H1 (cell line): ENCODE data around the gene ZC3H12C. TPM values are rescaled to one million over a fixed set of nuclear protein-coding genes. Genes with fewer than 3 reads are reported as not detected.

Source experiments
- CTCF ChIA-PET: fragments of 300-600 bp; sonication (Branson Sonifier 250); formaldehyde crosslinking; loops from one replicate; lab custom pipeline; 2021; ENCODE audit not compliant: partially characterized antibody; lab: Charles Lee
- POLR2A ChIA-PET: fragments of 300-600 bp; sonication (Branson Sonifier 250); formaldehyde crosslinking; loops from one replicate; lab custom pipeline; 2021; ENCODE audit warnings: inconsistent platforms; ENCODE audit not compliant: partially characterized antibody; lab: Charles Lee
- DNase-seq, 2 experiments: peaks; one replicate each; pipeline versions ENCODE4 v3.0.0 to v3.0.0-alpha.2; 2010 to 2022; ENCODE audit warnings: low spot score in 2 of 2, low read depth in 1 of 2, mixed read lengths in 1 of 2
- FAIRE-seq: peaks from 2 replicates; lab custom pipeline; 2011; peaks lifted over from hg19 to GRCh38; lab: Jason Lieb, UNC
- H2AFZ ChIP-seq: 2 replicates; pipeline ENCODE4 v1.8.1; 2012; ENCODE audit warnings: low read length, inconsistent platforms
- H2AK5ac ChIP-seq: 2 replicates; pipeline ENCODE4 v1.6.1; 2013; ENCODE audit warnings: low read depth, low read length
- H2BK120ac ChIP-seq: replicated peaks from 2 replicates; pipeline ENCODE3; 2013; ENCODE audit warnings: low read depth, low read length, inconsistent platforms
- H2BK12ac ChIP-seq: 2 replicates; pipeline ENCODE4 v1.6.1; 2013; ENCODE audit warnings: low read depth, low read length
- H2BK15ac ChIP-seq: 2 replicates; pipeline ENCODE4 v1.6.1; 2013; ENCODE audit warnings: low read length
- H2BK20ac ChIP-seq: 2 replicates; pipeline ENCODE4 v1.6.1; 2013; ENCODE audit warnings: low read length
- H2BK5ac ChIP-seq: 2 replicates; pipeline ENCODE4 v1.6.1; 2013; ENCODE audit warnings: low read depth, low read length
- H3K14ac ChIP-seq: 2 replicates; pipeline ENCODE4 v1.6.1; 2013; ENCODE audit warnings: inconsistent platforms; ENCODE audit not compliant: insufficient read length
- H3K18ac ChIP-seq: 2 replicates; pipeline ENCODE4 v1.6.1; 2013; ENCODE audit warnings: low read length; ENCODE audit errors: extremely low read depth
- H3K23ac ChIP-seq: 2 replicates; pipeline ENCODE4 v1.6.1; 2013; ENCODE audit warnings: inconsistent platforms; ENCODE audit not compliant: insufficient read length
- H3K23me2 ChIP-seq: 2 replicates; pipeline ENCODE4 v1.6.1; 2013; ENCODE audit warnings: low read depth, low read length
- H3K27ac ChIP-seq: 2 replicates; pipeline ENCODE4 v1.6.1; 2011; ENCODE audit warnings: low read depth, low read length, inconsistent platforms
- H3K27me3 ChIP-seq, 4 experiments: replicated peaks in 1 of 4; 1 replicate in 1 of 4; 2 replicates in 3 of 4; pipeline versions ENCODE4 v1.6.1 to v1.8.1; 2011 to 2013; ENCODE audit warnings: low read length in 3 of 4, mild to moderate bottlenecking in 3 of 4, inconsistent platforms in 2 of 4, mixed read lengths in 2 of 4, moderate library complexity in 1 of 4; ENCODE audit not compliant: control insufficient read depth in 3 of 4, insufficient read depth in 3 of 4; ENCODE audit errors: extremely low read depth in 1 of 4
- H3K36me3 ChIP-seq, 4 experiments: 2 replicates each; pipeline versions ENCODE4 v1.6.1 to v1.8.1; 2011 to 2013; ENCODE audit warnings: mild to moderate bottlenecking in 4 of 4, low read length in 3 of 4, moderate library complexity in 2 of 4, control low read depth in 1 of 4, inconsistent platforms in 1 of 4; ENCODE audit not compliant: insufficient read depth in 4 of 4, control insufficient read depth in 2 of 4
- H3K4ac ChIP-seq: replicated peaks from 2 replicates; pipeline ENCODE3; 2013; ENCODE audit warnings: low read length, low read depth, mixed read lengths, inconsistent platforms; ENCODE audit not compliant: insufficient read length
- H3K4me1 ChIP-seq, 4 experiments: replicated peaks in 1 of 4; 1 replicate in 1 of 4; 2 replicates in 3 of 4; pipeline versions ENCODE4 v1.6.1 to v1.8.1; 2011 to 2013; ENCODE audit warnings: low read length in 3 of 4, inconsistent platforms in 2 of 4, mixed read lengths in 1 of 4; ENCODE audit not compliant: insufficient read depth in 4 of 4, control insufficient read depth in 3 of 4
- H3K4me2 ChIP-seq, 2 experiments: 2 replicates each; pipeline versions ENCODE4 v1.6.1 to v1.8.1; 2011 to 2013; ENCODE audit warnings: low read depth in 2 of 2, low read length in 2 of 2, control low read depth in 1 of 2, inconsistent platforms in 1 of 2, mild to moderate bottlenecking in 1 of 2; ENCODE audit not compliant: insufficient read depth in 1 of 2
- H3K4me3 ChIP-seq, 4 experiments: fragments of 200-600, 300-600 bp in 1 of 4; sonication (generic), shearing (Covaris generic), sonication (Bioruptor Twin) in 1 of 4; 2 replicates each; pipeline versions ENCODE4 v1.5.1 to v1.8.1; 2011 to 2016; ENCODE audit warnings: low read length in 4 of 4, low read depth in 3 of 4, control low read depth in 2 of 4, inconsistent platforms in 2 of 4, mild to moderate bottlenecking in 2 of 4, mixed read lengths in 1 of 4, moderate library complexity in 1 of 4; ENCODE audit not compliant: insufficient read depth in 2 of 4; ENCODE audit errors: extremely low read depth in 1 of 4
- H3K56ac ChIP-seq: replicated peaks from 2 replicates; pipeline ENCODE3; 2013; ENCODE audit warnings: low read depth, mild to moderate bottlenecking, mixed read lengths, low read length, inconsistent platforms; ENCODE audit not compliant: insufficient read length
- H3K79me1 ChIP-seq: 2 replicates; pipeline ENCODE4 v1.6.1; 2013; ENCODE audit warnings: low read depth, low read length, control low read depth
- H3K79me2 ChIP-seq, 2 experiments: 2 replicates each; pipeline versions ENCODE4 v1.6.1 to v1.8.1; 2012 to 2013; ENCODE audit warnings: low read length in 2 of 2, mild to moderate bottlenecking in 2 of 2, inconsistent platforms in 1 of 2; ENCODE audit not compliant: insufficient read depth in 2 of 2, control insufficient read depth in 1 of 2
- H3K9ac ChIP-seq, 4 experiments: replicated peaks in 1 of 4; 1 replicate in 1 of 4; 2 replicates in 3 of 4; pipeline versions ENCODE4 v1.6.1 to v1.8.1; 2011 to 2013; ENCODE audit warnings: low read depth in 3 of 4, low read length in 3 of 4, control low read depth in 2 of 4, mild to moderate bottlenecking in 2 of 4, moderate library complexity in 2 of 4, inconsistent platforms in 1 of 4; ENCODE audit errors: extremely low read depth in 1 of 4
- H3K9me3 ChIP-seq, 2 experiments: 2 replicates each; pipeline versions ENCODE4 v1.6.1 to v1.8.1; 2012 to 2013; ENCODE audit warnings: mild to moderate bottlenecking in 2 of 2, moderate library complexity in 2 of 2, control low read depth in 1 of 2, inconsistent platforms in 1 of 2, low read depth in 1 of 2, low read length in 1 of 2, mixed read lengths in 1 of 2; ENCODE audit not compliant: insufficient read depth in 2 of 2
- H4K20me1 ChIP-seq, 2 experiments: replicated peaks in 1 of 2; 2 replicates each; pipeline versions ENCODE3 to v1.8.1; 2011 to 2013; ENCODE audit warnings: inconsistent platforms in 2 of 2, low read length in 2 of 2, mild to moderate bottlenecking in 1 of 2; ENCODE audit not compliant: insufficient read depth in 2 of 2, control insufficient read depth in 1 of 2
- H4K5ac ChIP-seq: 2 replicates; pipeline ENCODE4 v1.6.1; 2013; ENCODE audit warnings: low read length, low read depth, mixed read lengths, inconsistent platforms; ENCODE audit not compliant: insufficient read length
- H4K8ac ChIP-seq: 2 replicates; pipeline ENCODE4 v1.8.0; 2013; ENCODE audit warnings: mild to moderate bottlenecking, moderate library complexity, low read length, inconsistent platforms; ENCODE audit not compliant: insufficient read depth; ENCODE audit errors: extremely low read depth
- H4K91ac ChIP-seq: replicated peaks from 2 replicates; pipeline ENCODE3; 2013; ENCODE audit warnings: low read length, mixed read lengths, inconsistent platforms; ENCODE audit not compliant: insufficient read length
- ATF3 ChIP-seq: IDR thresholded peaks from 2 replicates; pipeline ENCODE4 v1.6.1; 2011; ENCODE audit warnings: low read depth, mild to moderate bottlenecking, low read length; ENCODE audit not compliant: insufficient read depth
- CREB1 ChIP-seq: IDR thresholded peaks from 2 replicates; pipeline ENCODE4 v1.6.1; 2012; ENCODE audit warnings: inconsistent platforms
- GABPA ChIP-seq: IDR thresholded peaks from 2 replicates; pipeline ENCODE4 v1.6.1; 2011; ENCODE audit warnings: mild to moderate bottlenecking, low read length, moderate library complexity, borderline replicate concordance; ENCODE audit not compliant: insufficient read depth
- HDAC2 ChIP-seq, 2 experiments: fragments of 300-600 bp in 1 of 2; sonication (generic) in 1 of 2; IDR thresholded peaks; 2 replicates each; pipeline ENCODE4 v1.6.1; 2011 to 2012; ENCODE audit warnings: low read depth in 2 of 2, low read length in 2 of 2, mild to moderate bottlenecking in 2 of 2, moderate library complexity in 2 of 2, borderline replicate concordance in 1 of 2, inconsistent platforms in 1 of 2
- HDAC6 ChIP-seq: IDR thresholded peaks from one replicate; pipeline ENCODE4 v1.7.1; 2012; ENCODE audit warnings: low read depth, mild to moderate bottlenecking, inconsistent platforms, low read length, moderate library complexity
- KDM1A ChIP-seq: fragments of 200-600, 300-600 bp; sonication (generic); IDR thresholded peaks from 2 replicates; pipeline ENCODE4 v1.7.1; 2016; ENCODE audit warnings: mild to moderate bottlenecking, low read length, borderline replicate concordance
- RXRA ChIP-seq: IDR thresholded peaks from 2 replicates; pipeline ENCODE4 v1.6.1; 2011; ENCODE audit warnings: low read depth, mild to moderate bottlenecking, low read length, moderate library complexity; ENCODE audit not compliant: insufficient read depth
- SAP30 ChIP-seq: fragments of 300-600 bp; sonication (generic); IDR thresholded peaks from 2 replicates; pipeline ENCODE4 v1.7.1; 2012; ENCODE audit warnings: low read length, moderate library complexity, mild to moderate bottlenecking, inconsistent platforms; ENCODE audit not compliant: insufficient read depth, insufficient replicate concordance
- SRF ChIP-seq: IDR thresholded peaks from 2 replicates; pipeline ENCODE4 v1.6.1; 2011; ENCODE audit warnings: mild to moderate bottlenecking, low read depth, low read length, moderate library complexity
- SUZ12 ChIP-seq: fragments of 200-600 bp; sonication (generic); IDR thresholded peaks from 2 replicates; pipeline ENCODE4 v1.6.1; 2012; ENCODE audit warnings: mild to moderate bottlenecking, inconsistent platforms, low read length, moderate library complexity, mixed read lengths
- TBP ChIP-seq: IDR thresholded peaks from 2 replicates; pipeline ENCODE4 v1.6.1; 2011; ENCODE audit warnings: low read depth, low read length, improper control_type of control experiment
- TCF12 ChIP-seq: IDR thresholded peaks from 2 replicates; pipeline ENCODE4 v1.6.1; 2011; ENCODE audit warnings: low read depth, mild to moderate bottlenecking, low read length
- USF2 ChIP-seq: IDR thresholded peaks from 2 replicates; pipeline ENCODE4 v1.6.1; 2011; ENCODE audit warnings: low read length, improper control_type of control experiment
- WGBS, 2 experiments: shearing (Covaris generic) in 1 of 2; methylation state at CpG; one replicate each; pipeline versions ENCODE4 v1.1.6 to v1.1.7; 2013 to 2015; ENCODE audit warnings: low lambda C conversion rate in 2 of 2, mixed read lengths in 2 of 2, inconsistent platforms in 1 of 2, low coverage in 1 of 2, missing lambda C conversion rate in 1 of 2; ENCODE audit not compliant: insufficient replicate concordance in 2 of 2, insufficient coverage in 1 of 2, insufficient read length in 1 of 2; ENCODE audit errors: extremely low coverage in 1 of 2, missing lambda C conversion rate in 1 of 2; 5-methylcytosine and 5-hydroxymethylcytosine counted together
- polyA plus RNA-seq, 7 experiments: library from polyadenylated mRNA; depleted of rRNA in 3 of 7; stranded (reverse) in 5 of 7; unstranded in 2 of 7; fragments of >200 nt in 5 of 7; fragments of 200-250 nt in 2 of 7; gene quantifications; 1 replicate in 5 of 7; 2 replicates in 1 of 7; 4 replicates in 1 of 7; pipeline versions ENCODE4 v1.2.1 to v1.2.3, GENCODE V29; 2011 to 2013; ENCODE audit warnings: missing spikeins in 2 of 7, mixed read lengths in 2 of 7
- total RNA-seq: library from RNA; stranded (reverse); fragmentation: NEBNext Ultra II Directional; extraction: Animal tissue kit (Norgen Biotek cat#: 25700); gene quantifications from 2 replicates; pipeline ENCODE4 v1.2.1, GENCODE V29; 2021

Gene ZC3H12C
- total and polyA plus RNA-seq, 2 of the 8 experiments (the other 6 are each of a cell fraction or from before 2014, with no cell fraction given) = 2.0 to 2.7 TPM

GRCh38 chr11:110070176-110070575, 23.0 kb upstream of the ZC3H12C start:
- Histone ChIP-seq H4K5ac (no peak overlapping the region), H3K4me1 (0 out of 7 replicates have a peak, but pooled peaks cover 0 to 2% (median 0%) of the 10 kb centered on the region in 4 experiments), H3K4me3 (no peak overlapping the region)
- TF ChIP-seq GABPA (no peak), SAP30 (no peak), CREB1 (no peak), HDAC6 (no peak), KDM1A (no peak), RXRA (no peak), SRF (no peak), TBP (no peak), TCF12 (no peak), ATF3 (no peak), SUZ12 (no peak), USF2 (no peak), HDAC2 (IDR thresholded peaks at IDR 0.05; ENCODE audit: borderline replicate concordance in 1 of 2, low read depth in 2 of 2, low read length in 2 of 2) (no peak)

More at GRCh38 chr11:110070176-110070575, 23.0 kb upstream of the ZC3H12C start:
- Histone ChIP-seq H3K56ac (no peak overlapping the region), H3K4ac (no peak overlapping the region), H2AK5ac (no peak overlapping the region), H2AFZ (no peak overlapping the region), H3K23me2 (no peaks in the 10 kb centered on the region), H3K18ac (no peak overlapping the region), H3K9me3 (no peaks in the 10 kb centered on the region), H4K8ac (no peak overlapping the region), H3K14ac (no peak overlapping the region), H3K27ac (no peak overlapping the region), H4K91ac (no peak overlapping the region), H3K79me1 (no peaks in the 10 kb centered on the region), H2BK12ac (no peak overlapping the region), H3K4me2 (no peak overlapping the region), H4K20me1 (no peaks in the 10 kb centered on the region), H2BK15ac (no peak overlapping the region), H3K9ac (no peak overlapping the region), H2BK120ac (no peak overlapping the region), H2BK20ac (no peak overlapping the region), H3K27me3 (no peaks in the 10 kb centered on the region), H2BK5ac (no peak overlapping the region), H3K36me3 (no peaks in the 10 kb centered on the region), H3K79me2 (no peaks in the 10 kb centered on the region), H3K23ac (no peak overlapping the region)
- 85% methylated on average over 3 of the region's 3 CpGs; no CpG with 5 or more reads in 1 of the 2 experiments for WGBS, 2 experiments
- FAIRE-seq (no peak), DNase-seq (no peak)
- POLR2A ChIA-PET = no interaction called here
- CTCF ChIA-PET = interaction anchor here (1.9 kb wide), 1 partner anchor 8 kb away, joined by 6 read pairs; no protein-coding TSS in a partner anchor
